ENCODE measurements around the gene USP53.

DNA sequence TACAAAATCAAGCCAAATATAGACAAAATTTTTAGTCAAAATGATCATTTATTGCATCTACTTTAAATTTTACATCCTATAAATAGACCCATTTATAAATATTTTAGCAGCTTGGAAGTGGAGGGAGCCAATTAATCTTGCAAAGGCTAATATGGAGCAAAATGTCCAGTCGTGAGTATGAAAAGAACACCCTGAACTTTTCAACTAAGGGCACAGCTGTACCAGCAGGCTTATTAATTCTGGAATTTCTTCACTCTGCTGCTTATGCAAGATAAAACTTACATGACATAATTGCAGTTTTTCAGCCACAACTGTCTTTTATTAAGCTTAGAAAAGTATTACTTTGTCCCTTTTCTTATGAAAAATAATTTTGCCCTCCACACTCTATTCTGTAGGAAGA, 22.9 kb upstream of the USP53 start:
- TF ChIP-seq ZNF565 (CRISPR knock-in tag; conservative IDR thresholded peaks at IDR 0.05; ENCODE audit: low read depth): no peak
- TF ChIP-seq, protein P1, sequence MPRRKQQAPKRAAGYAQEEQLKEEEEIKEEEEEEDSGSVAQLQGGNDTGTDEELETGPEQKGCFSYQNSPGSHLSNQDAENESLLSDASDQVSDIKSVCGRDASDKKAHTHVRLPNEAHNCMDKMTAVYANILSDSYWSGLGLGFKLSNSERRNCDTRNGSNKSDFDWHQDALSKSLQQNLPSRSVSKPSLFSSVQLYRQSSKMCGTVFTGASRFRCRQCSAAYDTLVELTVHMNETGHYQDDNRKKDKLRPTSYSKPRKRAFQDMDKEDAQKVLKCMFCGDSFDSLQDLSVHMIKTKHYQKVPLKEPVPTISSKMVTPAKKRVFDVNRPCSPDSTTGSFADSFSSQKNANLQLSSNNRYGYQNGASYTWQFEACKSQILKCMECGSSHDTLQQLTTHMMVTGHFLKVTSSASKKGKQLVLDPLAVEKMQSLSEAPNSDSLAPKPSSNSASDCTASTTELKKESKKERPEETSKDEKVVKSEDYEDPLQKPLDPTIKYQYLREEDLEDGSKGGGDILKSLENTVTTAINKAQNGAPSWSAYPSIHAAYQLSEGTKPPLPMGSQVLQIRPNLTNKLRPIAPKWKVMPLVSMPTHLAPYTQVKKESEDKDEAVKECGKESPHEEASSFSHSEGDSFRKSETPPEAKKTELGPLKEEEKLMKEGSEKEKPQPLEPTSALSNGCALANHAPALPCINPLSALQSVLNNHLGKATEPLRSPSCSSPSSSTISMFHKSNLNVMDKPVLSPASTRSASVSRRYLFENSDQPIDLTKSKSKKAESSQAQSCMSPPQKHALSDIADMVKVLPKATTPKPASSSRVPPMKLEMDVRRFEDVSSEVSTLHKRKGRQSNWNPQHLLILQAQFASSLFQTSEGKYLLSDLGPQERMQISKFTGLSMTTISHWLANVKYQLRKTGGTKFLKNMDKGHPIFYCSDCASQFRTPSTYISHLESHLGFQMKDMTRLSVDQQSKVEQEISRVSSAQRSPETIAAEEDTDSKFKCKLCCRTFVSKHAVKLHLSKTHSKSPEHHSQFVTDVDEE (CRISPR knock-in tag; IDR thresholded peaks at IDR 0.05): no peak
- no peak for TF ChIP-seq ISL1 (CRISPR knock-in tag; IDR thresholded peaks at IDR 0.05)
- no peak for TF ChIP-seq GLIS3 (CRISPR knock-in tag; IDR thresholded peaks at IDR 0.05)
- no peak for TF ChIP-seq TCF4 (CRISPR knock-in tag; IDR thresholded peaks at IDR 0.05; ENCODE audit: borderline replicate concordance)
- TF ChIP-seq OSR1 (CRISPR knock-in tag; IDR thresholded peaks at IDR 0.05): no peak
- no peak for TF ChIP-seq CSDC2 (CRISPR knock-in tag; IDR thresholded peaks at IDR 0.05)
- TF ChIP-seq ZC3H10 (CRISPR knock-in tag; IDR thresholded peaks at IDR 0.05): no peak
- no peak for TF ChIP-seq PPARA (CRISPR knock-in tag; IDR thresholded peaks at IDR 0.05; ENCODE audit: borderline replicate concordance)
- no peak for TF ChIP-seq ARNTL (CRISPR knock-in tag; IDR thresholded peaks at IDR 0.05; ENCODE audit: borderline replicate concordance, low read depth)
- TF ChIP-seq, protein P2, sequence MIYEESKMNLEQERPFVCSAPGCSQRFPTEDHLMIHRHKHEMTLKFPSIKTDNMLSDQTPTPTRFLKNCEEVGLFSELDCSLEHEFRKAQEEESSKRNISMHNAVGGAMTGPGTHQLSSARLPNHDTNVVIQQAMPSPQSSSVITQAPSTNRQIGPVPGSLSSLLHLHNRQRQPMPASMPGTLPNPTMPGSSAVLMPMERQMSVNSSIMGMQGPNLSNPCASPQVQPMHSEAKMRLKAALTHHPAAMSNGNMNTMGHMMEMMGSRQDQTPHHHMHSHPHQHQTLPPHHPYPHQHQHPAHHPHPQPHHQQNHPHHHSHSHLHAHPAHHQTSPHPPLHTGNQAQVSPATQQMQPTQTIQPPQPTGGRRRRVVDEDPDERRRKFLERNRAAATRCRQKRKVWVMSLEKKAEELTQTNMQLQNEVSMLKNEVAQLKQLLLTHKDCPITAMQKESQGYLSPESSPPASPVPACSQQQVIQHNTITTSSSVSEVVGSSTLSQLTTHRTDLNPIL (CRISPR knock-in tag; IDR thresholded peaks at IDR 0.05; ENCODE audit: low read depth): no peak
- TF ChIP-seq, protein P3, sequence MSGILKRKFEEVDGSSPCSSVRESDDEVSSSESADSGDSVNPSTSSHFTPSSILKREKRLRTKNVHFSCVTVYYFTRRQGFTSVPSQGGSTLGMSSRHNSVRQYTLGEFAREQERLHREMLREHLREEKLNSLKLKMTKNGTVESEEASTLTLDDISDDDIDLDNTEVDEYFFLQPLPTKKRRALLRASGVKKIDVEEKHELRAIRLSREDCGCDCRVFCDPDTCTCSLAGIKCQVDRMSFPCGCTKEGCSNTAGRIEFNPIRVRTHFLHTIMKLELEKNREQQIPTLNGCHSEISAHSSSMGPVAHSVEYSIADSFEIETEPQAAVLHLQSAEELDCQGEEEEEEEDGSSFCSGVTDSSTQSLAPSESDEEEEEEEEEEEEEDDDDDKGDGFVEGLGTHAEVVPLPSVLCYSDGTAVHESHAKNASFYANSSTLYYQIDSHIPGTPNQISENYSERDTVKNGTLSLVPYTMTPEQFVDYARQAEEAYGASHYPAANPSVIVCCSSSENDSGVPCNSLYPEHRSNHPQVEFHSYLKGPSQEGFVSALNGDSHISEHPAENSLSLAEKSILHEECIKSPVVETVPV (CRISPR knock-in tag; IDR thresholded peaks at IDR 0.05): no peak
- TF ChIP-seq RARB (CRISPR knock-in tag; IDR thresholded peaks at IDR 0.05): no peak
